HCT116 (cell line): ENCODE data around the gene DRD2.

Experiments
- POLR2A ChIP-seq: IDR thresholded peaks from 2 replicates; pipeline ENCODE4 v1.7.0; 2011; ENCODE audit warnings: borderline replicate concordance; ENCODE audit not compliant: insufficient read depth, insufficient read length; ENCODE audit errors: extremely low read depth
- POLR2AphosphoS5 ChIP-seq: IDR thresholded peaks from 2 replicates; pipeline ENCODE4 v1.6.1; 2011; ENCODE audit warnings: mild to moderate bottlenecking, low read depth, low read length, moderate library complexity
- TF ChIP-seq, protein P1 (sequence below), 3 experiments: fragments of 200-600 bp in 1 of 3; sonication (generic) in 1 of 3; IDR thresholded peaks in 2 of 3; conservative IDR thresholded peaks in 1 of 3; 2 replicates each; pipeline ENCODE4 v1.5.1; 2012 to 2017; ENCODE audit warnings: low read depth in 2 of 3, low read length in 2 of 3, antibody characterized with exemption in 1 of 3, borderline replicate concordance in 1 of 3, control low read depth in 1 of 3, mild to moderate bottlenecking in 1 of 3, mixed read lengths in 1 of 3, mixed run types in 1 of 3, moderate library complexity in 1 of 3; ENCODE audit not compliant: insufficient read depth in 1 of 3

DNA sequence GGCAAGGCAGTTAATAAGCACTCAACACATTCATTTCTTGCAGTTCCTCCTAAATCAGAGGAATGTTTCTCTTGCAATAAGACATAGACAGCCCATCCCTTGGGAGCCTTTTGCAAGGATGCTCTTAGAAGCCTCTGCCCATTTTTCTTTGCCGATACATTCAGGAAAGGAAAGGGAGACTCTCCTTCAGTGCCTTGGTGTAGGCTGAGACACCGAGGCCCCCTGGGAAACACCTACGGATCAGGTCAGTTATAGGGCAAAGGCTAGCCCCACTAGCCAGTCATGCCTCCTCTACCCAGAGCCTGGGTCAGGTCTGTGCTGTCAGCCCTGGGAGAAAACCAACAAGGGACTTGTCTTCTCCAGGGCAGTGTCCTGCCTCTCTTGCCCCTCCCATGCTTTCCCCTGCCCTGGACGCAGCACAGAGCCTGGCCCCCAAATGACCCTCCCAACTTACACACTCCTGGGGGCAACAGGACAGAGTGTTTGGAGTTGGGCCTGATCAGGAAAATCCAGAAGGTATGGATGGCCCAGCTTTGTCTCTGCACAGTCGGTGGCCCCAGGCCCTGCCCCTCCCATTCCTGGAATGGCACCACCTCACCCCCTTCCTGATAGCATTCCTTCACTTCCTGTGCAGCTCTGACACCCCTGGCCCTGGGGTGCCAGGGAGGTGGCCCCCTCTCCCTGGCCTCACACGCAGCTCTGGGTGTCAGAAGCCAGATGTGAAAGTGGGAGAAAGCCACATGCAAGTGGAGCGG lies 69.3 kb downstream of the DRD2 start:
- TF ChIP-seq, protein P1, sequence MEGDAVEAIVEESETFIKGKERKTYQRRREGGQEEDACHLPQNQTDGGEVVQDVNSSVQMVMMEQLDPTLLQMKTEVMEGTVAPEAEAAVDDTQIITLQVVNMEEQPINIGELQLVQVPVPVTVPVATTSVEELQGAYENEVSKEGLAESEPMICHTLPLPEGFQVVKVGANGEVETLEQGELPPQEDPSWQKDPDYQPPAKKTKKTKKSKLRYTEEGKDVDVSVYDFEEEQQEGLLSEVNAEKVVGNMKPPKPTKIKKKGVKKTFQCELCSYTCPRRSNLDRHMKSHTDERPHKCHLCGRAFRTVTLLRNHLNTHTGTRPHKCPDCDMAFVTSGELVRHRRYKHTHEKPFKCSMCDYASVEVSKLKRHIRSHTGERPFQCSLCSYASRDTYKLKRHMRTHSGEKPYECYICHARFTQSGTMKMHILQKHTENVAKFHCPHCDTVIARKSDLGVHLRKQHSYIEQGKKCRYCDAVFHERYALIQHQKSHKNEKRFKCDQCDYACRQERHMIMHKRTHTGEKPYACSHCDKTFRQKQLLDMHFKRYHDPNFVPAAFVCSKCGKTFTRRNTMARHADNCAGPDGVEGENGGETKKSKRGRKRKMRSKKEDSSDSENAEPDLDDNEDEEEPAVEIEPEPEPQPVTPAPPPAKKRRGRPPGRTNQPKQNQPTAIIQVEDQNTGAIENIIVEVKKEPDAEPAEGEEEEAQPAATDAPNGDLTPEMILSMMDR (IDR thresholded peaks at IDR 0.05 in 2 of 3, conservative IDR thresholded peaks at IDR 0.05 in 1 of 3; ENCODE audit: borderline replicate concordance in 1 of 3, insufficient read depth in 1 of 3, low read depth in 2 of 3, low read length in 2 of 3) = no peak
- TF ChIP-seq POLR2A = no peak
- no peak for TF ChIP-seq POLR2AphosphoS5
